H9 (cell line): Measurements from ENCODE around the gene KAT7. TPM values are rescaled to one million over a fixed set of nuclear protein-coding genes. Genes with fewer than 3 reads are reported as not detected.
A peak's percentile ranks its signal among the peaks of the same experiment; 100 is the strongest.

Experiments
- DNase-seq: peaks from one replicate; pipeline ENCODE4 v3.0.0-alpha.2; 2017
- H2AFZ ChIP-seq: one replicate; pipeline ENCODE4 v1.6.1; 2013; ENCODE audit warnings: mild to moderate bottlenecking, low read length, control low read depth, moderate library complexity
- H2AK5ac ChIP-seq: 2 replicates; pipeline ENCODE4 v1.6.1; 2013; ENCODE audit warnings: low read length, control low read depth, mixed read lengths; ENCODE audit not compliant: insufficient read length
- H2BK120ac ChIP-seq: one replicate; pipeline ENCODE4 v1.6.1; 2013; ENCODE audit warnings: low read depth, mild to moderate bottlenecking, low read length, control low read depth, inconsistent platforms; ENCODE audit not compliant: poor library complexity, severe bottlenecking
- H2BK12ac ChIP-seq: 2 replicates; pipeline ENCODE4 v1.6.1; 2013; ENCODE audit warnings: low read length, control low read depth, mixed read lengths, low read depth; ENCODE audit not compliant: insufficient read length
- H2BK15ac ChIP-seq: 2 replicates; pipeline ENCODE4 v1.6.1; 2013; ENCODE audit warnings: low read depth, low read length, control low read depth
- H2BK20ac ChIP-seq: one replicate; pipeline ENCODE4 v1.6.1; 2013; ENCODE audit warnings: low read depth, mild to moderate bottlenecking, low read length, control low read depth, inconsistent platforms; ENCODE audit not compliant: poor library complexity, severe bottlenecking
- H2BK5ac ChIP-seq: 2 replicates; pipeline ENCODE4 v1.6.1; 2013; ENCODE audit warnings: low read length, control low read depth, mixed read lengths; ENCODE audit not compliant: insufficient read length
- H3K14ac ChIP-seq: 2 replicates; pipeline ENCODE4 v1.6.1; 2013; ENCODE audit warnings: low read length, control low read depth; ENCODE audit not compliant: insufficient read depth
- H3K18ac ChIP-seq: 2 replicates; pipeline ENCODE4 v1.6.1; 2013; ENCODE audit warnings: low read depth, mild to moderate bottlenecking, mixed read lengths, low read length, control low read depth; ENCODE audit not compliant: insufficient read length
- H3K23ac ChIP-seq: 2 replicates; pipeline ENCODE4 v1.6.1; 2013; ENCODE audit warnings: low read length, control low read depth, mixed read lengths, low read depth; ENCODE audit not compliant: insufficient read length
- H3K23me2 ChIP-seq: 2 replicates; pipeline ENCODE4 v1.6.1; 2013; ENCODE audit warnings: low read depth, mild to moderate bottlenecking, mixed read lengths, low read length, control low read depth; ENCODE audit not compliant: insufficient read length, poor library complexity, severe bottlenecking
- H3K27ac ChIP-seq: 2 replicates; pipeline ENCODE4 v1.5.1; 2013; ENCODE audit warnings: low read length, control low read depth, mixed read lengths, low read depth; ENCODE audit not compliant: insufficient read length
- H3K27me3 ChIP-seq: 2 replicates; pipeline ENCODE4 v1.6.1; 2013; ENCODE audit warnings: low read length, control low read depth, inconsistent platforms; ENCODE audit not compliant: insufficient read depth
- H3K4ac ChIP-seq: 2 replicates; pipeline ENCODE4 v1.6.1; 2013; ENCODE audit warnings: low read depth, mild to moderate bottlenecking, control low read depth, inconsistent platforms, low read length, moderate library complexity
- H3K4me1 ChIP-seq: 2 replicates; pipeline ENCODE4 v1.6.1; 2013; ENCODE audit warnings: low read length, control low read depth, inconsistent platforms; ENCODE audit not compliant: insufficient read depth
- H3K4me2 ChIP-seq: 2 replicates; pipeline ENCODE4 v1.6.1; 2013; ENCODE audit warnings: low read length, control low read depth, mixed read lengths; ENCODE audit not compliant: insufficient read length, insufficient read depth
- H3K56ac ChIP-seq: 2 replicates; pipeline ENCODE4 v1.6.1; 2013; ENCODE audit warnings: low read depth, mild to moderate bottlenecking, mixed read lengths, low read length, control low read depth; ENCODE audit not compliant: insufficient read length
- H3K79me1 ChIP-seq: 2 replicates; pipeline ENCODE4 v1.6.1; 2013; ENCODE audit warnings: low read depth, mild to moderate bottlenecking, moderate library complexity, low read length, control low read depth, inconsistent platforms; ENCODE audit not compliant: insufficient read depth, poor library complexity, severe bottlenecking
- H3K79me2 ChIP-seq: 2 replicates; pipeline ENCODE4 v1.6.1; 2013; ENCODE audit warnings: low read length, control low read depth, inconsistent platforms; ENCODE audit not compliant: insufficient read depth
- H3K9ac ChIP-seq: 2 replicates; pipeline ENCODE4 v1.6.1; 2013; ENCODE audit warnings: low read length, control low read depth, mixed read lengths; ENCODE audit not compliant: insufficient read length; ENCODE audit errors: extremely low read depth
- H3K9me3 ChIP-seq: one replicate; pipeline ENCODE4 v1.6.1; 2013; ENCODE audit warnings: low read depth, low read length, inconsistent platforms; ENCODE audit not compliant: control insufficient read depth
- H3T11ph ChIP-seq: one replicate; pipeline ENCODE4 v1.6.1; 2013; ENCODE audit warnings: mild to moderate bottlenecking, low read length, control low read depth, inconsistent platforms
- H4K20me1 ChIP-seq: one replicate; pipeline ENCODE4 v1.6.1; 2013; ENCODE audit not compliant: control insufficient read depth, insufficient read length, insufficient read depth
- H4K5ac ChIP-seq: 2 replicates; pipeline ENCODE4 v1.6.1; 2013; ENCODE audit warnings: low read depth, mild to moderate bottlenecking, mixed read lengths, low read length, control low read depth; ENCODE audit not compliant: insufficient read length
- H4K8ac ChIP-seq: replicated peaks from 2 replicates; pipeline ENCODE4 v1.6.1; 2013; ENCODE audit warnings: low read length, control low read depth, mixed read lengths, low read depth; ENCODE audit not compliant: insufficient read length
- H4K91ac ChIP-seq: 2 replicates; pipeline ENCODE4 v1.6.1; 2013; ENCODE audit warnings: low read depth, mild to moderate bottlenecking, moderate library complexity, mixed read lengths, low read length, control low read depth; ENCODE audit not compliant: insufficient read length
- H3K27ac Mint-ChIP-seq, 3 experiments: 2 replicates in 2 of 3; 3 replicates in 1 of 3; pipeline ENCODE4 v1.8.0; 2020 to 2021; ENCODE audit warnings: mixed read lengths in 3 of 3, mild to moderate bottlenecking in 1 of 3, moderate library complexity in 1 of 3
- H3K27me3 Mint-ChIP-seq: 2 replicates; pipeline ENCODE4 v1.8.0; 2021; ENCODE audit warnings: low read depth, mild to moderate bottlenecking, moderate library complexity, mixed read lengths
- H3K36me3 Mint-ChIP-seq, 3 experiments: 2 replicates in 2 of 3; 3 replicates in 1 of 3; pipeline ENCODE4 v1.8.0; 2020 to 2021; ENCODE audit warnings: low read depth in 3 of 3, mixed read lengths in 3 of 3; ENCODE audit not compliant: insufficient read depth in 1 of 3
- H3K4me1 Mint-ChIP-seq, 2 experiments: 2 replicates each; pipeline ENCODE4 v1.8.0; 2020; ENCODE audit warnings: mixed read lengths in 2 of 2
- H3K4me3 Mint-ChIP-seq, 2 experiments: 2 replicates in 1 of 2; 3 replicates in 1 of 2; pipeline ENCODE4 v1.8.0; 2020 to 2021; ENCODE audit warnings: mild to moderate bottlenecking in 2 of 2, mixed read lengths in 2 of 2, moderate library complexity in 1 of 2
- H3K9me3 Mint-ChIP-seq, 2 experiments: 2 replicates in 1 of 2; 3 replicates in 1 of 2; pipeline ENCODE4 v1.8.0; 2020; ENCODE audit warnings: mild to moderate bottlenecking in 2 of 2, mixed read lengths in 2 of 2, moderate library complexity in 1 of 2
- WGBS: extraction: QIAGEN DNeasy Blood & Tissue Kit; methylation state at CpG from one replicate; pipeline ENCODE4 v1.1.7; 2013; ENCODE audit warnings: missing lambda C conversion rate, low lambda C conversion rate, mixed read lengths; ENCODE audit not compliant: insufficient read length; ENCODE audit errors: extremely low coverage; 5-methylcytosine and 5-hydroxymethylcytosine counted together
- total RNA-seq: library from RNA; stranded (reverse); gene quantifications from 2 replicates; pipeline ENCODE4 v1.2.1, GENCODE V29; 2021
- TF ChIP-seq, protein P1 (sequence below): fragments of 200-600 bp; sonication (generic); conservative IDR thresholded peaks from 3 replicates; pipeline ENCODE4 v1.8.0; 2021; ENCODE audit warnings: antibody characterized with exemption, mild to moderate bottlenecking

Gene KAT7
- total RNA-seq, 1 experiment from 2014 or later = 93.1 TPM

DNA sequence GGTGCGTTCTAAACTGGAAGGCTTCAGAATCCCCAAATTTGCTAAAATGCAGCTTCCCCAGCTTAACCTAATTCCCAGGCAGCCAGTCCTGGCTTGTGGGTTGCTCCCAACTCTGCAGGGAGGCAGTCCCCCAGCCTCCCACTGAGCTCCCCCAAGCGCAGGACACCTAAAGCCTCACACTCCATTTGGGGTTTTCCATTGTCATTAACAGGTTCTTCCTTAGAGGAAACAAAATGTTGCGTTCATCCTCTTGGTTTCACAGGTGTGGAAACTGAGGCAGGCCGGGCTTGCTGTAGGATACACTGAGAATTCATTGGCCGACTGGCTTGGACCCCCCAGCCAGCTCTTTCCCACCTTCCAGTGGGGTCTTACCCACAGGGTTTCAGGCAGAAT lies 61.7 kb downstream of the KAT7 start:
- Histone ChIP-seq H3K79me2 (no peaks in the 10 kb centered on the region), H3K4ac (no peak overlapping the region), H4K91ac (no peak overlapping the region), H3K23me2 (peaks cover 3% of the 10 kb centered on the region), H3T11ph (no peak overlapping the region), H4K5ac (no peak overlapping the region), H3K14ac (no peak overlapping the region), H3K27ac (no peak overlapping the region), H3K9ac (no peak overlapping the region), H2BK5ac (no peak overlapping the region), H4K8ac (no peak overlapping the region), H3K4me2 (peak overlapping the region; percentile 62), H3K23ac (no peak overlapping the region), H2BK12ac (no peak overlapping the region), H3K18ac (no peak overlapping the region), H2BK15ac (no peak overlapping the region), H3K4me1 (no peaks in the 10 kb centered on the region), H4K20me1 (no peaks in the 10 kb centered on the region), H3K27me3 (no peaks in the 10 kb centered on the region; the same call in 1 of the 2 replicates), H2AK5ac (no peak overlapping the region), H3K79me1 (no peaks in the 10 kb centered on the region), H2BK120ac (no peak overlapping the region), H2AFZ (no peak overlapping the region), H3K56ac (no peak overlapping the region), H3K9me3 (no peaks in the 10 kb centered on the region), H2BK20ac (no peak overlapping the region)
- TF ChIP-seq, protein P1, sequence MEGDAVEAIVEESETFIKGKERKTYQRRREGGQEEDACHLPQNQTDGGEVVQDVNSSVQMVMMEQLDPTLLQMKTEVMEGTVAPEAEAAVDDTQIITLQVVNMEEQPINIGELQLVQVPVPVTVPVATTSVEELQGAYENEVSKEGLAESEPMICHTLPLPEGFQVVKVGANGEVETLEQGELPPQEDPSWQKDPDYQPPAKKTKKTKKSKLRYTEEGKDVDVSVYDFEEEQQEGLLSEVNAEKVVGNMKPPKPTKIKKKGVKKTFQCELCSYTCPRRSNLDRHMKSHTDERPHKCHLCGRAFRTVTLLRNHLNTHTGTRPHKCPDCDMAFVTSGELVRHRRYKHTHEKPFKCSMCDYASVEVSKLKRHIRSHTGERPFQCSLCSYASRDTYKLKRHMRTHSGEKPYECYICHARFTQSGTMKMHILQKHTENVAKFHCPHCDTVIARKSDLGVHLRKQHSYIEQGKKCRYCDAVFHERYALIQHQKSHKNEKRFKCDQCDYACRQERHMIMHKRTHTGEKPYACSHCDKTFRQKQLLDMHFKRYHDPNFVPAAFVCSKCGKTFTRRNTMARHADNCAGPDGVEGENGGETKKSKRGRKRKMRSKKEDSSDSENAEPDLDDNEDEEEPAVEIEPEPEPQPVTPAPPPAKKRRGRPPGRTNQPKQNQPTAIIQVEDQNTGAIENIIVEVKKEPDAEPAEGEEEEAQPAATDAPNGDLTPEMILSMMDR = no peak
- no peaks in the 10 kb centered on the region for H3K9me3 Mint-ChIP-seq
- H3K4me1 Mint-ChIP-seq = peaks cover 14 to 25% of the 10 kb centered on the region in 2 experiments
- H3K27ac Mint-ChIP-seq = no peak overlapping the region
- H3K36me3 Mint-ChIP-seq = peaks cover 0 to 3% (median under 1%) of the 10 kb centered on the region in 3 experiments; a peak in 3 of 7 replicates
- no peak for DNase-seq
- H3K27me3 Mint-ChIP-seq = peaks cover 54% of the 10 kb centered on the region
- no CpG with 5 or more reads among the region's 5 CpGs for WGBS
- H3K4me3 Mint-ChIP-seq = peak overlapping the region in 1 of 2 experiments; percentile 86; a peak in 3 of 5 replicates
